HG02852 (cell line): Measurements from ENCODE around the gene GBE1.
A peak's percentile ranks its signal among the peaks of the same experiment; 100 is the strongest.

ENCODE experiments used
- ATAC-seq: cut with Tn5 transposase; IDR thresholded peaks from one replicate; pipeline ENCODE4 v1.9.1; 2021; ENCODE audit warnings: mild to moderate bottlenecking, moderate library complexity; ENCODE audit not compliant: unreplicated experiment

GBE1 gene

GRCh38 chr3:81702126-81702525 is 59.3 kb downstream of the GBE1 start:
- no peak for ATAC-seq

GRCh38 chr3:81699536-81700320 is 61.7 kb downstream of the GBE1 start:
- no peak for ATAC-seq

- no peak for ATAC-seq
Observed at GRCh38 chr3:81696090-81696489, 65.4 kb downstream of the GBE1 start.

GRCh38 chr3:81695302-81695701 is 66.1 kb downstream of the GBE1 start:
- ATAC-seq = peak; percentile 47

- ATAC-seq = no peak
Observed at GRCh38 chr3:81694662-81695061, 66.8 kb downstream of the GBE1 start.

- no peak for ATAC-seq
Observed at GRCh38 chr3:81692766-81693165, 68.7 kb downstream of the GBE1 start.

- no peak for ATAC-seq
Observed at GRCh38 chr3:81689617-81690016, 71.8 kb downstream of the GBE1 start.

- ATAC-seq = no peak
Observed at GRCh38 chr3:81684751-81685395, 76.6 kb downstream of the GBE1 start.

- ATAC-seq = no peak
Observed at GRCh38 chr3:81676706-81677456, 84.6 kb downstream of the GBE1 start.

- no peak for ATAC-seq
Observed at GRCh38 chr3:81674690-81675089, 86.8 kb downstream of the GBE1 start.

- ATAC-seq = no peak
Observed at GRCh38 chr3:81668283-81668682, 93.2 kb downstream of the GBE1 start.

GRCh38 chr3:81666502-81667121 is 94.8 kb downstream of the GBE1 start:
- no peak for ATAC-seq

- ATAC-seq = no peak
Observed at GRCh38 chr3:81663114-81663513, 98.3 kb downstream of the GBE1 start.

GRCh38 chr3:81660036-81660435 is 101.4 kb downstream of the GBE1 start:
- no peak for ATAC-seq

GRCh38 chr3:81658322-81658997 is 103.0 kb downstream of the GBE1 start:
- ATAC-seq = peak; percentile 47

GRCh38 chr3:81651139-81651538 is 110.3 kb downstream of the GBE1 start:
- no peak for ATAC-seq

GRCh38 chr3:81650187-81650586 is 111.3 kb downstream of the GBE1 start:
- no peak for ATAC-seq

- ATAC-seq = no peak
Observed at GRCh38 chr3:81645248-81645647, 116.2 kb downstream of the GBE1 start.

GRCh38 chr3:81643721-81644120 is 117.7 kb downstream of the GBE1 start:
- no peak for ATAC-seq

GRCh38 chr3:81638480-81638879 is 123.0 kb downstream of the GBE1 start:
- ATAC-seq = no peak

- ATAC-seq = no peak
Observed at GRCh38 chr3:81632659-81633058, 128.8 kb downstream of the GBE1 start.
